OCI-LY7 (cell line): Measurements from ENCODE around the gene CMTM4. TPM values are rescaled to one million over a fixed set of nuclear protein-coding genes. Genes with fewer than 3 reads are reported as not detected.

ENCODE experiments used
- BruUV-seq: library from RNA; stranded (reverse); fragments of 400-500 nt; replicated peaks from 2 replicates; lab custom pipeline; 2021; lab: Mats Ljungman, UMichigan
- CTCF ChIA-PET: fragments of 300-600 bp; sonication (Branson Sonifier 250); formaldehyde crosslinking; loops from one replicate; lab custom pipeline; 2022; ENCODE audit warnings: antibody characterized with exemption; ENCODE audit not compliant: unreplicated experiment; lab: Charles Lee
- POLR2A ChIA-PET: fragments of 300-600 bp; sonication (Branson Sonifier 250); formaldehyde crosslinking; loops from one replicate; lab custom pipeline; 2022; ENCODE audit warnings: antibody characterized with exemption; lab: Charles Lee
- DNase-seq: peaks from one replicate; pipeline ENCODE4 v3.0.0-alpha.2; 2015; ENCODE audit warnings: low spot score
- H2AFZ ChIP-seq: fragments of 200-600 bp; sonication (generic), shearing (Covaris generic); 2 replicates; pipeline ENCODE4 v1.6.1; 2014; ENCODE audit warnings: mild to moderate bottlenecking, antibody characterized with exemption, low read length, moderate library complexity
- H3K27ac ChIP-seq: fragments of 200-600 bp; sonication (generic); 2 replicates; pipeline ENCODE4 v1.5.1; 2014; ENCODE audit warnings: mixed run types, low read depth, mild to moderate bottlenecking, moderate library complexity, low read length, inconsistent platforms; ENCODE audit not compliant: poor library complexity, severe bottlenecking
- H3K36me3 ChIP-seq: fragments of 200-600 bp; sonication (generic); 2 replicates; pipeline ENCODE4 v1.6.1; 2014; ENCODE audit warnings: mild to moderate bottlenecking, antibody characterized with exemption, low read length, moderate library complexity, mixed read lengths; ENCODE audit not compliant: insufficient read depth
- H3K4me1 ChIP-seq: fragments of 200-600 bp; sonication (generic); 2 replicates; pipeline ENCODE4 v1.5.1; 2014; ENCODE audit warnings: mild to moderate bottlenecking, low read length; ENCODE audit not compliant: insufficient read depth, poor library complexity, severe bottlenecking
- H3K4me2 ChIP-seq: fragments of 200-600 bp; sonication (generic); 2 replicates; pipeline ENCODE4 v1.6.1; 2014; ENCODE audit warnings: mild to moderate bottlenecking, low read length
- H3K4me3 ChIP-seq: fragments of 200-600 bp; sonication (generic); 2 replicates; pipeline ENCODE4 v1.5.1; 2014; ENCODE audit warnings: mild to moderate bottlenecking, low read depth, low read length; ENCODE audit not compliant: poor library complexity, severe bottlenecking
- H3K79me2 ChIP-seq: fragments of 200-600 bp; sonication (generic); 2 replicates; pipeline ENCODE4 v1.6.1; 2016; ENCODE audit warnings: low read depth, mild to moderate bottlenecking, low read length, moderate library complexity, mixed read lengths; ENCODE audit not compliant: insufficient read depth
- H3K9me2 ChIP-seq: fragments of 200-600 bp; sonication (generic); 2 replicates; pipeline ENCODE4 v1.6.1; 2016; ENCODE audit warnings: mild to moderate bottlenecking, low read length, mixed read lengths; ENCODE audit not compliant: insufficient read depth
- H3K9me3 ChIP-seq: fragments of 200-600 bp; sonication (generic); 2 replicates; pipeline ENCODE4 v1.6.1; 2014; ENCODE audit warnings: mild to moderate bottlenecking, mixed run types, low read length, mixed read lengths
- H4K20me1 ChIP-seq: fragments of 200-600 bp; sonication (generic); 2 replicates; pipeline ENCODE4 v1.6.1; 2014; ENCODE audit warnings: mild to moderate bottlenecking, antibody characterized with exemption, low read length, moderate library complexity, mixed read lengths; ENCODE audit not compliant: insufficient read depth
- EZH2phosphoT487 ChIP-seq: fragments of 200-600 bp; sonication (generic); IDR thresholded peaks from 2 replicates; pipeline ENCODE4 v1.6.1; 2018; ENCODE audit warnings: low read depth, borderline replicate concordance, mild to moderate bottlenecking, mixed run types, antibody characterized with exemption, low read length, moderate library complexity, mixed read lengths
- intact Hi-C: fragments of 100-400 bp; cut with micrococcal nuclease; formaldehyde crosslinking; loops from one replicate; pipeline ENCODE4 v1.10.0; 2022; ENCODE audit not compliant: unreplicated experiment
- total RNA-seq, 2 experiments: library from RNA; depleted of rRNA in 1 of 2; stranded (reverse); fragments of >200 nt in 1 of 2; shearing (Covaris generic) in 1 of 2; gene quantifications; 2 replicates each; pipeline ENCODE4 v1.2.3, GENCODE V29; 2014 to 2022
- TF ChIP-seq, protein P1 (sequence below): fragments of 200-600 bp; sonication (generic); conservative IDR thresholded peaks from 2 replicates; pipeline ENCODE4 v1.5.1; 2014; ENCODE audit warnings: mild to moderate bottlenecking, antibody characterized with exemption, low read length, moderate library complexity, mixed read lengths

The CMTM4 gene
- total RNA-seq, 2 experiments from 2014 or later = 0.03 to 1.3 TPM

DNA sequence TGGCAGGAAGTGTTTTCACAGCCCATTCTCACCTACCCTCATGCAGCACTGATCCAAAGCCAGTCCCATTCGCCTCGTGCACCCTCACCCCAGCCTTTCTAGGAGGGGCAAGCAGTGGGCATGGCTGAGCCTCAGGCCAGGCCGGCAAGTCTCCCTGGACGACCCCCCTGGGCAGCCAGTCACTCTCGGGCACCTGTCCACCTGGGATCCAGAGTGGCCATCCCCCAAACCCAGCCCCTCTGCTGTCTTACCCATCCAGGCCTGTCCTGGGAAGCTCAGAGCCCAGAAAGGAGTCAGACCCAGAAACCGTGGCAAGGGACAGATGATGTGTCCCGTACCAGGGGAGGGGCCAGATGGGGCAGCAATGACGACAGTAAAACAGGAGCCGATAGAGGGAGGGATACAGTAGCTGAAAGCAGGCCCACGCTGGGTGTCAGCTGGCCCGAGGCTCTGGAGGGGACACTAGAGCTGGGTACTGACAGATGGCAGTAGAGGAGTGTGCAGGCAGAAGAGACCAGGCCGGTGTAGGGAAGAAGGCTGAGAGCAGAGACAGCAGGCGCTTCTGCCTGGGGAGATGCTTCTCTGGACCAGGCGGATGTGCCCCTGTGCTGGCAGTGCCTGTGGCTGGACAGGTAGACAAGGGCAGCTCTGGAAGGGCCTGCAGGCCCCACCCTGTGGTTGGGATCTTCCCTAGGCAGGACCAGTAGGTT is 86.3 kb downstream of the CMTM4 start:
- H3K9me2 ChIP-seq = no peaks in the 10 kb centered on the region
- DNase-seq = no peak
- no peak overlapping the region for H3K4me3 ChIP-seq
- H3K36me3 ChIP-seq = peaks cover 46% of the 10 kb centered on the region
- H3K27ac ChIP-seq = no peak overlapping the region
- intact Hi-C loops = no loop called here
- no peaks in the 10 kb centered on the region for H3K79me2 ChIP-seq
- H3K4me1 ChIP-seq = peaks cover 33% of the 10 kb centered on the region
- TF ChIP-seq, protein P1, sequence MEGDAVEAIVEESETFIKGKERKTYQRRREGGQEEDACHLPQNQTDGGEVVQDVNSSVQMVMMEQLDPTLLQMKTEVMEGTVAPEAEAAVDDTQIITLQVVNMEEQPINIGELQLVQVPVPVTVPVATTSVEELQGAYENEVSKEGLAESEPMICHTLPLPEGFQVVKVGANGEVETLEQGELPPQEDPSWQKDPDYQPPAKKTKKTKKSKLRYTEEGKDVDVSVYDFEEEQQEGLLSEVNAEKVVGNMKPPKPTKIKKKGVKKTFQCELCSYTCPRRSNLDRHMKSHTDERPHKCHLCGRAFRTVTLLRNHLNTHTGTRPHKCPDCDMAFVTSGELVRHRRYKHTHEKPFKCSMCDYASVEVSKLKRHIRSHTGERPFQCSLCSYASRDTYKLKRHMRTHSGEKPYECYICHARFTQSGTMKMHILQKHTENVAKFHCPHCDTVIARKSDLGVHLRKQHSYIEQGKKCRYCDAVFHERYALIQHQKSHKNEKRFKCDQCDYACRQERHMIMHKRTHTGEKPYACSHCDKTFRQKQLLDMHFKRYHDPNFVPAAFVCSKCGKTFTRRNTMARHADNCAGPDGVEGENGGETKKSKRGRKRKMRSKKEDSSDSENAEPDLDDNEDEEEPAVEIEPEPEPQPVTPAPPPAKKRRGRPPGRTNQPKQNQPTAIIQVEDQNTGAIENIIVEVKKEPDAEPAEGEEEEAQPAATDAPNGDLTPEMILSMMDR = no peak
- TF ChIP-seq EZH2phosphoT487 = no peak
- POLR2A ChIA-PET = no interaction called here
- no peak overlapping the region for H3K4me2 ChIP-seq
- H3K9me3 ChIP-seq = no peaks in the 10 kb centered on the region
- no peak overlapping the region for H2AFZ ChIP-seq
- CTCF ChIA-PET = no interaction called here
- no TSS peak for BruUV-seq
- peaks cover 6% of the 10 kb centered on the region; the same call in 1 of the 2 replicates for H4K20me1 ChIP-seq

DNA sequence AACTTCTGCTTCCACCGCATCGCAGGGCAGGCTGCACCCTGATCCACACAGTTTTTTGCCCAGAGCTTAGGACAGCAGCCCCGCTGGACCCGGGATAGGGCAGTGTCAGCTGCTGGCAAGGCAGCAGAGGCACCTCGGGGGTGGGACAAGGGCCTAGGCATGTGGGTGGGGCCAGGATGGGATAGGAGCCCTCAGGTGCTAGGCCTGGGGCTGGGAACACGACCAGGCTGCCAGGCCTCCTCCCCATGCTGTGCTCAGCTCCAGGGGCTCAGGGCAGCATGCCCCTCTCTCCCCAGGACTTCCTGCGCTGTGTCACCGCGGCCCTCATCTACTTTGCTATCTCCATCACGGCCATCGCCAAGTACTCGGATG is 87.4 kb downstream of the CMTM4 start:
- H3K9me3 ChIP-seq = no peaks in the 10 kb centered on the region
- H3K9me2 ChIP-seq = no peaks in the 10 kb centered on the region
- H3K27ac ChIP-seq = no peak overlapping the region
- ChIA-PET POLR2A (no interaction called here), CTCF (interaction anchor here (0.6 to 1.3 kb wide), 5 partner anchors 86 to 301 kb away, joined by 3 read pairs; no protein-coding TSS in a partner anchor)
- H3K4me2 ChIP-seq = no peak overlapping the region
- peaks cover 34% of the 10 kb centered on the region for H3K4me1 ChIP-seq
- DNase-seq = no peak
- peaks cover 6% of the 10 kb centered on the region; the same call in 1 of the 2 replicates for H4K20me1 ChIP-seq
- intact Hi-C loops = loop anchor here (2.0 to 5.0 kb wide), 2 partner anchors 202 to 264 kb away; no protein-coding TSS in a partner anchor
- TF ChIP-seq, protein P1 = no peak
- no peak for TF ChIP-seq EZH2phosphoT487
- H2AFZ ChIP-seq = no peak overlapping the region
- peaks cover 46% of the 10 kb centered on the region for H3K36me3 ChIP-seq
- no peaks in the 10 kb centered on the region for H3K79me2 ChIP-seq
- no TSS peak for BruUV-seq
- no peak overlapping the region for H3K4me3 ChIP-seq
